ENCODE data around the gene IRF2BP1.

Gene IRF2BP1

GRCh38 chr19:45860359-45861259, 25.3 kb downstream of the IRF2BP1 start:
- no peak for DNase-seq

- no peak for DNase-seq
Measured at GRCh38 chr19:45854167-45854778, 31.7 kb downstream of the IRF2BP1 start.

GRCh38 chr19:45852983-45853382, 33.0 kb downstream of the IRF2BP1 start:
- DNase-seq: no peak

GRCh38 chr19:45852145-45852750, 33.7 kb downstream of the IRF2BP1 start:
- DNase-seq: no peak

- no peak for DNase-seq
Measured at GRCh38 chr19:45848922-45849321, 37.0 kb downstream of the IRF2BP1 start.

- no peak for DNase-seq
Measured at GRCh38 chr19:45847663-45848062, 38.3 kb downstream of the IRF2BP1 start.

GRCh38 chr19:45842198-45842597, 43.7 kb downstream of the IRF2BP1 start:
- DNase-seq: no peak

GRCh38 chr19:45834970-45835369, 51.0 kb downstream of the IRF2BP1 start:
- no peak for DNase-seq
